GM12892 (cell line): ENCODE measurements around the gene MECP2.

Experiments
- DNase-seq: peaks from one replicate; pipeline ENCODE4 v3.0.0; 2011; ENCODE audit not compliant: insufficient read length
- FAIRE-seq: peaks from 2 replicates; lab custom pipeline; 2011; peaks lifted over from hg19 to GRCh38; lab: Jason Lieb, UNC
- POLR2A ChIP-seq: IDR thresholded peaks from 2 replicates; pipeline ENCODE4 v1.6.1; 2011; ENCODE audit warnings: low read depth, low read length, control low read depth
- POLR2AphosphoS5 ChIP-seq: IDR thresholded peaks from 2 replicates; pipeline ENCODE4 v1.6.1; 2011; ENCODE audit warnings: low read depth, low read length, control low read depth
- TAF1 ChIP-seq: IDR thresholded peaks from 2 replicates; pipeline ENCODE4 v1.6.1; 2011; ENCODE audit warnings: low read depth, mild to moderate bottlenecking, control low read depth, low read length, borderline replicate concordance

The MECP2 gene

DNA sequence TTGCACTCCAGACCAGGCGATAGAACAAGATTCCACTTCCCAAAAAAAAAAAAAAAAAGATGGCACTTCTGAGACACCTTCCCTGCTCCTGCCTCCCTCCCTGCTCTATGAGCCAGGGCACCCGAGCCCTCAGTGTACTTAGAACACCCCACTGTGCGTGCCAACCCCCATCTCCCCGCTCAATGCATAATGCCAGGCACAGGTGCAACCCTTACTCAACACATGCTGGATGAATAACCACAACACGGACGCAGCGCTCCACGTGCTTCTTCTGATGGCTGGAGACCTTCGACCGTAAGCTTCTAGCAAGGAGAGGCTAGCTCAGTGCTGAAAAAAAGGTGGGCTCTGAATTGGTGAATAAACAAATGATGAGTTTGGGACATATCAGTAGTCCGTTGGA lies 57.9 kb downstream of the MECP2 start:
- TF ChIP-seq POLR2AphosphoS5, result no peak
- no peak for FAIRE-seq
- no peak for DNase-seq

GRCh38 chrX:154038656-154039055 lies 58.9 kb downstream of the MECP2 start:
- no peak for DNase-seq
- FAIRE-seq, result no peak
- no peak for TF ChIP-seq POLR2A
- no peak for TF ChIP-seq POLR2AphosphoS5
- no peak for TF ChIP-seq TAF1

DNA sequence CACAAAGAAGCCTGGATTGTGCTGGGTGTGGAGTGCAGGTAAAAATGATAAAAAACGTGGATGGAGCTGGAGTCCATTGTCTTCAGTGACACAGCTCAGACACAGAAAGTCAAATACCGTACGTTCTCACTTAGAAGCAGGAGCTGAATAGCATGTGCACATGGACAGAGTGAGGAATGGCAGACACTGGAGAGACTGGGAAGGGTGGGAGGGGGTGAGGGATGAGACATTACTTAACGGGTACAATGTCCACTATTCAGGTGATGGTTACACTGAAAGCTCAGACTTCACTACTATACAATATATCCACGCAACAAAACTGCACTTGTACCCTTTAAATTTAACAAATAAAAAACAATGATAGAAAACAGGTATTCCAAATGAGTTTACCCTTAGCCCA lies 59.8 kb downstream of the MECP2 start:
- no peak for FAIRE-seq
- no peak for DNase-seq
- no peak for TF ChIP-seq TAF1
- no peak for TF ChIP-seq POLR2AphosphoS5
- no peak for TF ChIP-seq POLR2A

GRCh38 chrX:154036513-154036912 lies 61.0 kb downstream of the MECP2 start:
- no peak for DNase-seq
- FAIRE-seq, result no peak
- TF ChIP-seq TAF1, result no peak
- TF ChIP-seq POLR2AphosphoS5, result no peak
- no peak for TF ChIP-seq POLR2A

DNA sequence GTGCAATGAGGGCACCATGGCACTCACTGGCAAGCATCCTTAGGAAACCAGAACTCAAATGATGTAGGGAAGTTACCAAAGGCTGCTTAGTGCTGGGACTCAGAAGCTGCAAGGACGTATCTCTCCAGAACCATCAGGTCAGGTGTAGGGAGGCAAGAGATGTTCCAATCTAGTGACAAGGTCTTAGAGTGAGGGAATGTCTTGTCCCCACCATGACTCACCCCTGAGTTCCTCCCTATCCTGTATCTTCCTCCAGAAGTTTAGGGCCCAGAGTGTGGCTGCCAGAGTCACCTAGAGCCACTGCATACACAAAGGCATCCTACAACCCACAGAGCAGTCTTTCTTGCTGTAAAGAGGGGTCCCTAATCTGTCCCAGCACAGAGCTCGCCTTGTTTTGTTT lies 63.7 kb downstream of the MECP2 start:
- DNase-seq (no peak), FAIRE-seq (no peak)
- no peak for TF ChIP-seq POLR2AphosphoS5
- no peak for TF ChIP-seq POLR2A
- no peak for TF ChIP-seq TAF1

- DNase-seq, result no peak
- FAIRE-seq, result no peak
- TF ChIP-seq POLR2AphosphoS5 (no peak), POLR2A (no peak), TAF1 (no peak)
Measured at GRCh38 chrX:154032653-154033052, 64.9 kb downstream of the MECP2 start.

DNA sequence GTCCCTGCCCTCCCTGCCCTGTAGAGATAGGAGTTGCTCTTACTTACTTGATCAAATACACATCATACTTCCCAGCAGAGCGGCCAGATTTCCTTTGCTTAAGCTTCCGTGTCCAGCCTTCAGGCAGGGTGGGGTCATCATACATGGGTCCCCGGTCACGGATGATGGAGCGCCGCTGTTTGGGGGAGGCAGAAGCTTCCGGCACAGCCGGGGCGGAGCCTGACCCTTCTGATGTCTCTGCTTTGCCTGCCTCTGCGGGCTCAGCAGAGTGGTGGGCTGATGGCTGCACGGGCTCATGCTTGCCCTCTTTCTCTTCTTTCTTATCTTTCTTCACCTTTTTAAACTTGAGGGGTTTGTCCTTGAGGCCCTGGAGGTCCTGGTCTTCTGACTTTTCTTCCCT lies 65.4 kb downstream of the MECP2 start:
- TF ChIP-seq POLR2A, result no peak
- no peak for TF ChIP-seq TAF1
- no peak for TF ChIP-seq POLR2AphosphoS5
- no peak for DNase-seq
- FAIRE-seq, result no peak

GRCh38 chrX:154030715-154031305 lies 66.7 kb downstream of the MECP2 start:
- FAIRE-seq (no peak), DNase-seq (no peak)
- TF ChIP-seq POLR2A (no peak), POLR2AphosphoS5 (no peak), TAF1 (no peak)

GRCh38 chrX:154030266-154030665 lies 67.3 kb downstream of the MECP2 start:
- TF ChIP-seq POLR2AphosphoS5, result no peak
- no peak for DNase-seq
- FAIRE-seq, result no peak

GRCh38 chrX:154029439-154029838 lies 68.1 kb downstream of the MECP2 start:
- no peak for TF ChIP-seq POLR2AphosphoS5
- no peak for TF ChIP-seq POLR2A
- no peak for TF ChIP-seq TAF1
- no peak for FAIRE-seq
- no peak for DNase-seq

DNA sequence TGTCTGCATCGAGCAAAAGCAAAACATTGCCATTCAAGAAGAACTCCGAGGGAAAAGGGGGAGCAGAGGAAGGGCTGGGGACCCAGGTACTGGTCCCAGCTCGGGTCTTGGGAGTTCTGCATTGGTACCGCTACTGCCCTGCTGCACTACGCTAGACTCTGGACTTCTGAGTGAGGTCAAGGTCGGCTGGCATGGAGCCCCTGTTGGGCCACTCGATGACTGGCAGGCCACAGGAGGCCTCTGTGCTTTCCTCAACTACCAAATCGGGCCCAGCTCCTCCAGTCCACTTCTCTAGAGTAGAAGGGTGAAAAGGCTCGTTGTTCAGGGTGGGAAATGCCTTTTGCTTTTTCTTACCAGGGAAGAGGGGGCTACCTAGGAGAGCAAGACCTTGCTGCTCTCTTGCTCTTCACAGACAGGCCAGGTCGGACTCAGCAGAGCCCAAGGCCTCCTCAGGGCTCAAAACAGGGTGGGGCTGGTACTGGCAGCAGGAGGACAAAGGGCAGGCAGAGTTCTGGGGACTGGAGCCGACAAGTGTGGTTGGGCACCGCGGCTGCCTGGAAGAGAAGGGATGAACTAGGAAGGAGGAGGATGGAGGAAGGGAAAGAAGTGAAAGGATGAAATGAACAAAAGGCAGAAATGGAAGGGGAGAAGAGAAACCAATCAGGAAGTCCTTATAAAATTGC lies 68.9 kb downstream of the MECP2 start:
- DNase-seq (no peak), FAIRE-seq (no peak)
- TF ChIP-seq POLR2A (no peak), POLR2AphosphoS5 (no peak), TAF1 (no peak)

DNA sequence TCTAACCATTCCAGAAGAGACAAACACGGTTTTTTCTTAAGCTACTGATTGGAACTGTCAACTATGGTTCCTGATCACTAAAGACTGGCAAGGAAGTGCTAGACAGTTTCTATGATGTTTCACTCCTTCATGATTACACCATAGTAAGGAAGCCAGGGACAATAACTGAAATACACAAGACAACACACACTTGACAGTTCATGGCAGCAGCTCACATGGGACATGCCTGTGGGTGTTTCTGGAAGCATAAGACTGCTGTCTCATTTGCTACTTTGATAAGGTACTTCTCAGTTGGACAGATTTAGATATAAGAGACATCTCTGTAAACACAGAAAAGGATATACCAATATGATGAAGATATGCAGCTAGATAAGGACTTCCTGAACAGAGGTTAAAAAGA lies 69.5 kb downstream of the MECP2 start:
- DNase-seq (no peak), FAIRE-seq (no peak)
- TF ChIP-seq TAF1 (no peak), POLR2AphosphoS5 (no peak), POLR2A (no peak)

DNA sequence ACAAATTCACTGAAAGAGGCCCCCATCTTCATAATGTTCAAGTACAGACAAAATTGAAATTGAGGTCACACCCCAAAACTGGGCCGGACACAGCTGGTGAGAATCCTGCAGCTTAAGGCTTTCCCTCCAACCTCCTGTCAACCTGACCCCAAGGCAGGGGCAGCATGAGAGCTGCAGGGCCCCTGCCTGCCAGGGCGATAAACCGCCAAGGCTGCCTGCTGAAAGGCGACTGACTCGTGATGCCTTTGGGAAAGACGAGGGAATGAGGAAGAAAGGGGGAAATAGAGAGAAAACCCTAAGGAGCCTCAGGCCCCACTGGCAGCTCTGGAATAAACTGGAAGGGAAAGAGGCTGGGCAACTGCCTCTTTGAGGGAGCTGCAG lies 70.5 kb downstream of the MECP2 start:
- FAIRE-seq, result no peak

More for the DNA sequence above, 70.5 kb downstream of the MECP2 start:
- TF ChIP-seq POLR2AphosphoS5, result no peak
- no peak for TF ChIP-seq TAF1
- TF ChIP-seq POLR2A, result no peak
- no peak for DNase-seq
